PC-3 (cell line): Measurements from ENCODE around the gene DAPK1.

Experiments
- CTCF ChIP-seq: fragments of 300-600 bp; sonication (generic); conservative IDR thresholded peaks from 2 replicates; pipeline ENCODE4 v1.5.1; 2017; ENCODE audit warnings: antibody characterized with exemption, low read depth, mild to moderate bottlenecking, low read length
- EZH2 ChIP-seq: fragments of 300-600 bp; sonication (generic); IDR thresholded peaks from one replicate; pipeline ENCODE4 v1.6.1; 2017; ENCODE audit warnings: antibody characterized with exemption, mild to moderate bottlenecking, low read length; ENCODE audit not compliant: unreplicated experiment
- EZH2phosphoT487 ChIP-seq: fragments of 300-600 bp; sonication (generic); IDR thresholded peaks from 2 replicates; pipeline ENCODE4 v1.6.1; 2018; ENCODE audit warnings: mild to moderate bottlenecking, antibody characterized with exemption, low read length, borderline replicate concordance

DNA sequence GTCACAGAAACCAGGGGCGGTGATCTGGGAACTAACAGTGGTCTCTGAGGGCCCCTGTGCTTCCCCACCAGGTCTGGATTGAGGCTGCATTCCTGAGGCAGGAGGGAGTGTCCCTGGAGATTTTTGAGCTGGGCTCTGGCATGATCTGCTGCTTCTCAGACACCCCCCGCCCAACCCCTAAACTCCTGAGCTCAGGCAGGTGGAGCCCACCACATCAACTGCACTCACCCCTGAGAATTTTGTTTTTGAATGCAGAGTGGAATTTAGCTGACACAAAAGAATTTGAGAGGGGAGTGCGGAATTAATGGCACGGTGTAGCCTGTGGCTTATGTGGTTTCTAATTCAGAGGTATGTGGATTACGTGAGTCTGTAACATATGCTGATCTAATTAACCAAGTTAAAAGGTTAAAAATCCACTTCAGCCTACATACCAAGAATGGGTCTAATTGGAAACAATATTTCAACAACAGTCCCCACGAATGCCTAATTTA is 204.3 kb downstream of the DAPK1 start:
- TF ChIP-seq CTCF (no peak), EZH2 (no peak), EZH2phosphoT487 (no peak)
